Smooth muscle cell (in vitro differentiated cells): Measurements from ENCODE around the gene NBPF1. TPM values are rescaled to one million over a fixed set of nuclear protein-coding genes. Genes with fewer than 3 reads are reported as not detected.
"Not testable (repeated sequence)": the region's sequence is repeated elsewhere in the genome, so short reads cannot be mapped to it uniquely, and the experiment has no call there.

Experiments
- DNase-seq: peaks from one replicate; lab custom pipeline; 2025; ENCODE audit not compliant: unreplicated experiment; lab: John Stamatoyannopoulos, UW
- H2AFZ ChIP-seq: fragments of 200-600 bp; sonication (generic); 2 replicates; pipeline ENCODE4 v1.6.0; 2016; ENCODE audit warnings: antibody characterized with exemption, low read depth, mild to moderate bottlenecking
- H3F3A ChIP-seq: fragments of 200-600 bp; sonication (generic); 2 replicates; pipeline ENCODE4 v1.6.0; 2017; ENCODE audit warnings: antibody characterized with exemption, low read depth
- H3K27ac ChIP-seq: fragments of 200-600 bp; sonication (generic); 2 replicates; pipeline ENCODE4 v1.5.1; 2016; ENCODE audit warnings: low read depth, mild to moderate bottlenecking
- H3K27me3 ChIP-seq: fragments of 200-600 bp; sonication (generic); 2 replicates; pipeline ENCODE4 v1.6.1; 2016; ENCODE audit warnings: low read depth, mild to moderate bottlenecking
- H3K36me3 ChIP-seq: fragments of 200-600 bp; sonication (generic); 2 replicates; pipeline ENCODE4 v1.5.1; 2016; ENCODE audit warnings: low read depth
- H3K4me1 ChIP-seq: fragments of 200-600 bp; sonication (generic); 2 replicates; pipeline ENCODE4 v1.5.1; 2016; ENCODE audit warnings: low read depth
- H3K4me2 ChIP-seq: fragments of 200-600 bp; sonication (generic); 2 replicates; pipeline ENCODE4 v1.6.0; 2016; ENCODE audit warnings: mild to moderate bottlenecking
- H3K4me3 ChIP-seq: fragments of 200-600 bp; sonication (generic); 2 replicates; pipeline ENCODE4 v1.5.1; 2016; ENCODE audit warnings: mild to moderate bottlenecking
- H3K79me2 ChIP-seq: fragments of 200-600 bp; sonication (generic); 2 replicates; pipeline ENCODE4 v1.6.0; 2016; ENCODE audit warnings: low read depth, mild to moderate bottlenecking
- H3K9ac ChIP-seq: fragments of 200-600 bp; sonication (generic); 2 replicates; pipeline ENCODE4 v1.6.0; 2016; ENCODE audit warnings: low read depth
- H3K9me3 ChIP-seq: fragments of 200-600 bp; sonication (generic); replicated peaks from 2 replicates; pipeline ENCODE4 v1.5.1; 2016; ENCODE audit warnings: low read depth
- H4K20me1 ChIP-seq: fragments of 200-600 bp; sonication (generic); 2 replicates; pipeline ENCODE4 v1.6.0; 2016; ENCODE audit warnings: low read depth
- WGBS: methylation state at CpG from one replicate; pipeline ENCODE4 v1.1.7; 2016; ENCODE audit warnings: low lambda C conversion rate; 5-methylcytosine and 5-hydroxymethylcytosine counted together
- polyA plus RNA-seq: library from polyadenylated mRNA; unstranded; fragments of >200 nt; fragmentation: Nextera tagmentation; extraction: Ambion mirVana; gene quantifications from 2 replicates; pipeline ENCODE4 v1.2.1, GENCODE V29; 2016
- small RNA-seq: library from RNA; depleted of rRNA; stranded (forward); fragments of <200 nt; gene quantifications from one replicate; pipeline ENCODE3, GENCODE V24; 2014
- total RNA-seq: library from RNA; depleted of rRNA; stranded (reverse); fragments of >200 nt; gene quantifications from 2 replicates; pipeline ENCODE4 v1.2.3, GENCODE V29; 2014

The NBPF1 gene
- total and polyA plus RNA-seq, 2 experiments from 2014 or later = 18.1 to 28.7 TPM

DNA sequence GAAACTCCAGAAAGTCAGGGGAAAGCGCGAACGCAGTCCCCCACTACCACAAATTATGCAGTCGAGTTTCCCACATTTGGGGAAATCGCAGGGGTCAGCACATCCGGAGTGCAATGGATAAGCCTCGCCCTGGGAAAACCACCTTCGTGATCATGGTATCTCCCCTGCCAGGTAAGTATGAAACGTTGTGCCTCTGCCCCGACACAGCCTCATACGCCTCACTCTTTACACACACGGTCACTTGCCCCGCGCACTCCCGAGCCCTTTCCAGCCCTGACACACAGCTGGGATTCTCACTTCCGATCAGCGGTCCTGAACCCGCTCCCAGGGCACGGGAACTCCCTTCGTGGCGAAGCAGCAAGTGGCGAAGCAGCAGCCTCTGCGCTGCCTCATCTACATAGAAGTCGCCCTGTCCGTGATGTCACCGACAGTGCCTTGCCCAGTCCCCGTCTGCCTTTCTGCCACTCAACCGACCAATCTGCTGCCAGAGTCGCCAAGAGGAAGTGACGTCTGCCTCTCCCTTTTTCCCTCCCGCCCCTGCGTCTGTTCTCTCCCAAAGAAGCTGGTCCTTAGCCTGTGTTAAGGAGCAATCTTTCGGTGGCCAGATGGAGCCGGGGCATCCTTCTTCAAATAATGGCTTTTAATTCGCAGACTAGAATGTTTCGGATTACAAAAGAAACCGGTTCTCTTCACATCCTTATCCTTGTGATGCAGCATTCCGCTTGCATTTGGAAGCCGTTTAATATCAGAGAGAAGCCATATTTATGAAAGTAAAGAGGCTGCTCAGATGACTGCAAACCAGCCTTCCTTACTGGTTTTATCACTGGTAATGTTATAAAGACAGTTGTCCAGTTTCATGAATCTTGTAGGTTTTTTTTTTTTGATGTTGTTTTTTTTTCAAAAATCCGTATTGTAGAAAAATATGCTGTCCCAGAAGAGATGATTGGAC is 99.0 kb downstream of the NBPF1 start, which contains the start of gene RNU1-1:
Gene RNU1-1, minus strand, starts transcription at position 179 of the 949 bp plus-strand sequence.
- Histone ChIP-seq H3K27ac (peak within 1 kb of the TSS; percentile 98), H2AFZ (peak within 1 kb of the TSS; percentile 92), H3K4me3 (peak within 1 kb of the TSS; percentile 63), H3K4me2 (peak within 1 kb of the TSS; percentile 87), H3K9ac (peak within 1 kb of the TSS; percentile 98)
- not testable (repeated sequence) for H3K36me3 ChIP-seq, H3F3A ChIP-seq, H3K4me1 ChIP-seq, DNase-seq, H3K9me3 ChIP-seq, H4K20me1 ChIP-seq, H3K79me2 ChIP-seq, H3K27me3 ChIP-seq
- WGBS = 4% methylated on average over 36 of the region's 40 CpGs

GRCh38 chr1:16513412-16514106 is 99.8 kb downstream of the NBPF1 start:
- not testable (repeated sequence) for H3K36me3 ChIP-seq, H3K27me3 ChIP-seq, H3F3A ChIP-seq, H3K4me1 ChIP-seq, H3K9ac ChIP-seq, H3K79me2 ChIP-seq, H4K20me1 ChIP-seq, DNase-seq, H2AFZ ChIP-seq, H3K9me3 ChIP-seq
- H3K4me3 ChIP-seq = peak overlapping the region; percentile 19
- peak overlapping the region; percentile 31 for H3K27ac ChIP-seq
- peak overlapping the region; percentile 30 for H3K4me2 ChIP-seq
- WGBS = 2% methylated on average over 26 of the region's 26 CpGs

DNA sequence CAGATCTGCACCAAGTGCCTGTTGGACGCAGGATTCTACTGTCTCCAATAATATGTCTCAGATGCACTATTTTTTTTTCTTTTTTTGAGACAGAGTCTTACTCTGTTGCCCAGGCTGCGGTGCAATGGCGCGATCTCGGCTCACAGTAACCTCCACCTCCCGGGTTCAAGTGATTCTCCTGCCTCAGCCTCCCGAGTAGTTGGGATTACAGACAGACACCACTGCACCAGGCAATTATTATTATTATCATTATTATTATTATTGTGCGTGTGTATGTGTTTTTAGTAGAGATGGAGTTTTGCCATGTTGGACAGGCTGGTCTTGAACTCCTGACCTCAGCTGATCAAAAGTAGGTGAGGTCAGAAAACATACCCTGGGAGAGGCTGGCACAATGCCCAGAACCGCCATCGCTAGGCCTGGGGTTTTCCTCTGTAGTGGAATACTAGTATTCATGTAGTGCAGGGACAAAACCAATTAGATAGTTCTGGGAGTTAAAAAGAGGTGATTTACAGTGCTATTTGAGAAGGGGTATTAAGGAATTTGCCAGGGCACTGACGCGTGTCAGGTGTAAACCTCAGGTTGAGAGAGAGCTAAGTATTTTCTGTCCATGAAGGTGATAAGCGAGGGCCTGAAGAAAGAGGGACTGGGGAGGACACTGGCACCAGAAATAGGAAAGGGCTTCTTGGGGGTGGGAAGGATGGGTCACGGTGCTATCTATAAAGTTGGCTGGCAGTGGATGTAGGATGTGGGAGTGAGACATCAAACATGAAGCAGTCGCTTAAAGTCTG is 100.5 kb downstream of the NBPF1 start:
- not testable (repeated sequence) for DNase-seq, H3K27ac ChIP-seq, H3K27me3 ChIP-seq, H3K36me3 ChIP-seq, H2AFZ ChIP-seq, H3K4me1 ChIP-seq, H4K20me1 ChIP-seq, H3K9ac ChIP-seq, H3K79me2 ChIP-seq, H3F3A ChIP-seq, H3K9me3 ChIP-seq
- 72% methylated on average over 14 of the region's 15 CpGs for WGBS
- H3K4me3 ChIP-seq = peak overlapping the region; percentile 19
- H3K4me2 ChIP-seq = peak overlapping the region; percentile 37

Small RNA genes within 50 kb of the gene (small RNA-seq; reads per million reads assigned to genes)
- gene RNU1-1 = 0.13 reads per million
- not detected for gene RNU1-6P

Other genes starting within 250 kb of the NBPF1 start
- gene SZRD1, start 246.3 kb downstream of the NBPF1 start, total RNA-seq = 45.3 and 58.1 TPM in 2 replicates
- gene SZRD1, start 246.3 kb downstream of the NBPF1 start, polyA plus RNA-seq = 52.8 and 56.4 TPM in 2 replicates
- not detected in 2 replicates for gene SPATA21, start 176.1 kb downstream of the NBPF1 start, total RNA-seq
- 0.07 TPM in 1 of 2 replicates, not detected in the other for gene SPATA21, start 176.1 kb downstream of the NBPF1 start, polyA plus RNA-seq
- gene NECAP2, start 172.8 kb downstream of the NBPF1 start, total RNA-seq = 60.0 and 61.4 TPM in 2 replicates
- gene NECAP2, start 172.8 kb downstream of the NBPF1 start, polyA plus RNA-seq = 49.5 and 60.4 TPM in 2 replicates
- gene RNU1-1, start 99.3 kb downstream of the NBPF1 start, total RNA-seq = under 0.01 TPM in 2 replicates
- 4.2 and 6.4 TPM in 2 replicates for gene RNU1-1, start 99.3 kb downstream of the NBPF1 start, polyA plus RNA-seq
- under 0.01 TPM in 2 replicates for gene RNU1-3, start 53.4 kb upstream of the NBPF1 start, total RNA-seq
- gene RNU1-3, start 53.4 kb upstream of the NBPF1 start, polyA plus RNA-seq = 4.2 and 6.4 TPM in 2 replicates
- gene RNU1-4, start 127.0 kb upstream of the NBPF1 start, total RNA-seq = under 0.01 TPM in 2 replicates
- gene RNU1-4, start 127.0 kb upstream of the NBPF1 start, polyA plus RNA-seq = 4.2 and 6.4 TPM in 2 replicates